ENCODE results near the gene GPC3. TPM values are rescaled to one million over a fixed set of nuclear protein-coding genes. Genes with fewer than 3 reads are reported as not detected.

Gene GPC3
- total RNA-seq, 4 donors from 2014 or later, result 0.82 to 4.9 (median 1.8) TPM

GRCh38 chrX:133959972-133960371, 25.4 kb downstream of the GPC3 start:
- Histone ChIP-seq H3K27me3 (no peaks in the 10 kb centered on the region), H3K9me3 (no peaks in the 10 kb centered on the region), H3K4me3 (no peak overlapping the region), H3K27ac (no peak overlapping the region), H3K4me1 (no peaks in the 10 kb centered on the region), H3K36me3 (no peaks in the 10 kb centered on the region)
- no peak for DNase-seq
- TF ChIP-seq EP300 (IDR thresholded peaks at IDR 0.05; ENCODE audit: low read depth) (no peak), POLR2A (IDR thresholded peaks at IDR 0.05) (no peak), CTCF (IDR thresholded peaks at IDR 0.05) (no peak)
- 73% methylated on average over 2 of the region's 2 CpGs; no CpG with 5 or more reads in 1 of the 2 donors for WGBS, 2 donors (ENCODE audit: low coverage in 1 of 2)
- in situ Hi-C loops (cut with MboI; ENCODE audit: low pct_ligation_motif_present in 1 of 4, low pct_unique_long_range_greater_than_20kb in 1 of 4, low sequenced_read_pairs in 3 of 4) (no loop called here), intact Hi-C loops (cut with DNase I; ENCODE audit: low total_unique reads) (no loop called here)

- Histone ChIP-seq H3K27me3 (no peaks in the 10 kb centered on the region), H3K27ac (no peak overlapping the region), H3K36me3 (no peaks in the 10 kb centered on the region), H3K4me1 (no peaks in the 10 kb centered on the region), H3K9me3 (no peaks in the 10 kb centered on the region), H3K4me3 (no peak overlapping the region)
- WGBS, 2 donors (ENCODE audit: low coverage in 1 of 2), result 55% methylated on average over 2 of the region's 2 CpGs; no CpG with 5 or more reads in 1 of the 2 donors
- in situ Hi-C loops (cut with MboI; ENCODE audit: low pct_ligation_motif_present in 1 of 4, low pct_unique_long_range_greater_than_20kb in 1 of 4, low sequenced_read_pairs in 3 of 4) (no loop called here), intact Hi-C loops (cut with DNase I; ENCODE audit: low total_unique reads) (no loop called here)
- DNase-seq, result no peak
- TF ChIP-seq EP300 (IDR thresholded peaks at IDR 0.05; ENCODE audit: low read depth), result no peak
- TF ChIP-seq CTCF (IDR thresholded peaks at IDR 0.05), result no peak
- no peak for TF ChIP-seq POLR2A (IDR thresholded peaks at IDR 0.05)
- TF ChIP-seq POLR2AphosphoS5 (IDR thresholded peaks at IDR 0.05), result no peak
Observed at GRCh38 chrX:133958997-133959688, 26.3 kb downstream of the GPC3 start.

GRCh38 chrX:133956570-133957340, 28.6 kb downstream of the GPC3 start:
- H3K27me3 ChIP-seq, result no peaks in the 10 kb centered on the region
- no peak overlapping the region for H3K4me3 ChIP-seq
- H3K36me3 ChIP-seq, result no peaks in the 10 kb centered on the region
- 50% methylated on average over 1 of the region's 1 CpG; no CpG with 5 or more reads in 1 of the 2 donors for WGBS, 2 donors (ENCODE audit: low coverage in 1 of 2)
- no peaks in the 10 kb centered on the region for H3K4me1 ChIP-seq
- in situ Hi-C loops (cut with MboI; ENCODE audit: low pct_ligation_motif_present in 1 of 4, low pct_unique_long_range_greater_than_20kb in 1 of 4, low sequenced_read_pairs in 3 of 4) (no loop called here), intact Hi-C loops (cut with DNase I; ENCODE audit: low total_unique reads) (no loop called here)
- no peak overlapping the region for H3K27ac ChIP-seq
- H3K9me3 ChIP-seq, result no peaks in the 10 kb centered on the region
- DNase-seq, result no peak
- no peak for TF ChIP-seq POLR2AphosphoS5 (IDR thresholded peaks at IDR 0.05)
- TF ChIP-seq CTCF (IDR thresholded peaks at IDR 0.05), result no peak

- TF ChIP-seq POLR2A (IDR thresholded peaks at IDR 0.05) (no peak), EP300 (IDR thresholded peaks at IDR 0.05; ENCODE audit: low read depth) (no peak), POLR2AphosphoS5 (IDR thresholded peaks at IDR 0.05) (no peak), CTCF (IDR thresholded peaks at IDR 0.05) (no peak)
- Histone ChIP-seq H3K4me3 (no peak overlapping the region), H3K4me1 (no peaks in the 10 kb centered on the region), H3K36me3 (no peaks in the 10 kb centered on the region), H3K9me3 (no peaks in the 10 kb centered on the region), H3K27me3 (no peaks in the 10 kb centered on the region), H3K27ac (no peak overlapping the region)
- intact Hi-C loops (cut with DNase I; ENCODE audit: low total_unique reads), result no loop called here
- DNase-seq, result no peak
- in situ Hi-C loops (cut with MboI; ENCODE audit: low pct_ligation_motif_present in 1 of 4, low pct_unique_long_range_greater_than_20kb in 1 of 4, low sequenced_read_pairs in 3 of 4), result no loop called here
- WGBS, 2 donors (ENCODE audit: low coverage in 1 of 2), result 73 to 80% methylated on average over 1 to 4 of the region's 4 CpGs
Observed at GRCh38 chrX:133953785-133954355, 31.5 kb downstream of the GPC3 start.
